ENCODE results near the gene VWA2. TPM values are rescaled to one million over a fixed set of nuclear protein-coding genes. Genes with fewer than 3 reads are reported as not detected.

The VWA2 gene
- total RNA-seq, 6 experiments from 2014 or later, result 0.07 TPM; not detected in 5

DNA sequence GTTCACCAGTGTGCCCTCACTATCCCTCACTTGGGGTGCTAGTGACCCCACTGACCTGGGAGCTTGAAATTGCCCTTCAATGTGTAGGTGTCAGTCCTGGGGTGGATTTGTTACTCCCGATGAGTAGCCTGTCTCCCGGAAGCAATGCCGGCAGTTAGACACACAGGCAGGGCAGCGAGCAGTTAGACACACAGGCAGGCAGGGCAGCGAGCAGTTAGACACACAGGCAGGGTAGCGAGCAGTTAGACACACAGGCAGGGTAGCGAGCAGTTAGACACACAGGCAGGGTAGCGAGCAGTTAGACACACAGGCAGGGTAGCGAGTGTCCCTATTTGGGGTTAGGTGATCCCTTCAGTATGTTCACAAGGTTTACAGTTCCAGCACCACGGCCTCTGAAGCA is 44.0 kb downstream of the VWA2 start:
- no peak for TF ChIP-seq CTCF (IDR thresholded peaks at IDR 0.05)
- Mint-ChIP-seq H3K36me3 (ENCODE audit: low read depth) (no peaks in the 10 kb centered on the region), H3K9me3 (no peaks in the 10 kb centered on the region), H3K4me1 (ENCODE audit: low read depth) (no peaks in the 10 kb centered on the region), H3K27me3 (ENCODE audit: insufficient read depth) (peaks cover 40% of the 10 kb centered on the region), H3K4me3 (no peak overlapping the region), H3K27ac (no peak overlapping the region)
- DNase-seq, result no peak

- H3K36me3 Mint-ChIP-seq (ENCODE audit: low read depth), result no peaks in the 10 kb centered on the region
- no peak for TF ChIP-seq CTCF (IDR thresholded peaks at IDR 0.05)
- H3K4me3 Mint-ChIP-seq, result no peak overlapping the region
- no peak overlapping the region for H3K27ac Mint-ChIP-seq
- no peaks in the 10 kb centered on the region for H3K4me1 Mint-ChIP-seq (ENCODE audit: low read depth)
- no peaks in the 10 kb centered on the region for H3K9me3 Mint-ChIP-seq
- H3K27me3 Mint-ChIP-seq (ENCODE audit: insufficient read depth), result peaks cover 40% of the 10 kb centered on the region
- no peak for DNase-seq
Measured at GRCh38 chr10:114283535-114284234, 44.6 kb downstream of the VWA2 start.

- Mint-ChIP-seq H3K4me3 (no peak overlapping the region), H3K36me3 (ENCODE audit: low read depth) (no peaks in the 10 kb centered on the region), H3K27me3 (ENCODE audit: insufficient read depth) (peaks cover 34% of the 10 kb centered on the region), H3K4me1 (ENCODE audit: low read depth) (no peaks in the 10 kb centered on the region), H3K9me3 (no peaks in the 10 kb centered on the region), H3K27ac (no peak overlapping the region)
- TF ChIP-seq CTCF (IDR thresholded peaks at IDR 0.05), result no peak
- no peak for DNase-seq
Measured at GRCh38 chr10:114284346-114285071, 45.5 kb downstream of the VWA2 start.

- Mint-ChIP-seq H3K4me1 (ENCODE audit: low read depth) (no peaks in the 10 kb centered on the region), H3K36me3 (ENCODE audit: low read depth) (no peaks in the 10 kb centered on the region), H3K4me3 (no peak overlapping the region), H3K27ac (no peak overlapping the region), H3K27me3 (ENCODE audit: insufficient read depth) (peaks cover 34% of the 10 kb centered on the region), H3K9me3 (no peaks in the 10 kb centered on the region)
- no peak for DNase-seq
- TF ChIP-seq CTCF (IDR thresholded peaks at IDR 0.05), result no peak
Measured at GRCh38 chr10:114285961-114286441, 46.9 kb downstream of the VWA2 start.

GRCh38 chr10:114286921-114287320 is 47.9 kb downstream of the VWA2 start:
- no peaks in the 10 kb centered on the region for H3K36me3 Mint-ChIP-seq (ENCODE audit: low read depth)
- TF ChIP-seq CTCF (IDR thresholded peaks at IDR 0.05), result no peak
- DNase-seq, result no peak
- H3K4me1 Mint-ChIP-seq (ENCODE audit: low read depth), result no peaks in the 10 kb centered on the region
- H3K9me3 Mint-ChIP-seq, result no peaks in the 10 kb centered on the region
- H3K27ac Mint-ChIP-seq, result no peak overlapping the region
- H3K27me3 Mint-ChIP-seq (ENCODE audit: insufficient read depth), result peaks cover 34% of the 10 kb centered on the region
- no peak overlapping the region for H3K4me3 Mint-ChIP-seq

Data from HFFc6 (cell line).